Measurements from ENCODE around the gene UNC5A.

The UNC5A gene

GRCh38 chr5:176921714-176922113, 111.4 kb downstream of the UNC5A start:
- Histone ChIP-seq H3K27ac (no peak overlapping the region), H3K79me2 (ENCODE audit: insufficient read depth, low read depth) (no peaks in the 10 kb centered on the region), H3K9ac (no peak overlapping the region), H3K4me2 (no peak overlapping the region), H3K4me3 (IDR thresholded peaks at IDR 0.05; ENCODE audit: insufficient read depth, low read depth, low read length) (no peak overlapping the region), H4K20me1 (ENCODE audit: insufficient read depth) (no peaks in the 10 kb centered on the region; the same call in 1 of the 2 replicates), H3K27me3 (ENCODE audit: insufficient read depth, low read depth) (no peaks in the 10 kb centered on the region), H2AFZ (ENCODE audit: low read depth) (no peak overlapping the region), H3K4me1 (ENCODE audit: low read depth, poor library complexity, severe bottlenecking) (peaks cover 20% of the 10 kb centered on the region), H3K36me3 (ENCODE audit: insufficient read depth) (no peaks in the 10 kb centered on the region)
- TF ChIP-seq CTCF (conservative IDR thresholded peaks at IDR 0.05; ENCODE audit: low read depth, low read length): no peak

DNA sequence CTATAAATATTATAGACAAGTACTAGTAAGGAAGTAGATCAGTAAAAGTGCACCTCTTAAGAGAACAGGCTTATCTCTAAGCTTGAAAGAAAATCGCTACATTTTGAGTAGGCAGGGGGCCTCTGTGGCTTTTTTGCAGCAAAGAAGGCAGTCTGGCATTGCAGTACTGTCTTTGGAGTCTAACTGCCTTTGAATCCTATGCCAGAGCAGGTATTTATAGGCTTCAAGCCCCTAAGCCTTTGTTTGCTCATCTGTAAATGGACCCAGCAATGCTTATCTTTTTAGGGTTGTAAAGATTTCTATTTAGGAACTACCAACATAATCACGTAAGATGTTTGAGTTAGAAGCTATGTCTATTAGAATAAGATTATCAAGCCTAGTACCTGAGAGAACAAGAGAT, 112.5 kb downstream of the UNC5A start:
- Histone ChIP-seq H3K27ac (no peak overlapping the region), H3K79me2 (ENCODE audit: insufficient read depth, low read depth) (no peaks in the 10 kb centered on the region), H3K27me3 (ENCODE audit: insufficient read depth, low read depth) (no peaks in the 10 kb centered on the region), H3K9ac (no peak overlapping the region), H2AFZ (ENCODE audit: low read depth) (no peak overlapping the region), H3K4me1 (ENCODE audit: low read depth, poor library complexity, severe bottlenecking) (peaks cover 9% of the 10 kb centered on the region), H4K20me1 (ENCODE audit: insufficient read depth) (no peaks in the 10 kb centered on the region), H3K4me3 (IDR thresholded peaks at IDR 0.05; ENCODE audit: insufficient read depth, low read depth, low read length) (no peak overlapping the region), H3K36me3 (ENCODE audit: insufficient read depth) (no peaks in the 10 kb centered on the region), H3K4me2 (no peak overlapping the region)
- TF ChIP-seq CTCF (conservative IDR thresholded peaks at IDR 0.05; ENCODE audit: low read depth, low read length): no peak

GRCh38 chr5:176927562-176927961, 117.2 kb downstream of the UNC5A start:
- TF ChIP-seq CTCF (conservative IDR thresholded peaks at IDR 0.05; ENCODE audit: low read depth, low read length): no peak
- no peaks in the 10 kb centered on the region for H3K4me1 ChIP-seq (ENCODE audit: low read depth, poor library complexity, severe bottlenecking)
- H3K27ac ChIP-seq: no peak overlapping the region
- H3K4me3 ChIP-seq (IDR thresholded peaks at IDR 0.05; ENCODE audit: insufficient read depth, low read depth, low read length): no peak overlapping the region
- no peaks in the 10 kb centered on the region for H3K36me3 ChIP-seq (ENCODE audit: insufficient read depth)
- no peaks in the 10 kb centered on the region for H3K79me2 ChIP-seq (ENCODE audit: insufficient read depth, low read depth)
- H3K9ac ChIP-seq: no peak overlapping the region
- no peak overlapping the region for H3K4me2 ChIP-seq
- no peak overlapping the region for H2AFZ ChIP-seq (ENCODE audit: low read depth)
- H3K27me3 ChIP-seq (ENCODE audit: insufficient read depth, low read depth): no peaks in the 10 kb centered on the region
- H4K20me1 ChIP-seq (ENCODE audit: insufficient read depth): no peaks in the 10 kb centered on the region

DNA sequence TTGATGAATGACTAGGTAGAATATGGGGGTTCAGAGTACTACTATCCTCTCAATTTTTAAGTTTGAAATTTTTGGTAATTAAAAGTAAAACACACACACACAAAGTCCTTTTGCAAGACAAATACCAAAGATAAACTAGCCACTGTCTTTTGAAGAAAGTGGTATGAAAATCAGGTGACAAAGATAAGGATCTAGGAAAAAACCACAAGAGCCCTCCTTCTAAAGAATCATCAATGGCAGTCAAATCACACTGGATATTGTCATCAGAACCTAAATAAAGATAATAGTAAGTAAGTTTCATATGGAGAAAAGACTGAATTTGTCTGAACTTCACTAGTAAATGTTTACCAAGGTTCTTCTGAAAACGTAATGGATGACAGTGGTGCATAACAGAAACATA, 119.3 kb downstream of the UNC5A start:
- H3K36me3 ChIP-seq (ENCODE audit: insufficient read depth): no peaks in the 10 kb centered on the region
- no peak for TF ChIP-seq CTCF (conservative IDR thresholded peaks at IDR 0.05; ENCODE audit: low read depth, low read length)
- no peaks in the 10 kb centered on the region for H4K20me1 ChIP-seq (ENCODE audit: insufficient read depth)
- H3K4me1 ChIP-seq (ENCODE audit: low read depth, poor library complexity, severe bottlenecking): no peaks in the 10 kb centered on the region
- no peak overlapping the region for H3K4me2 ChIP-seq
- no peak overlapping the region for H3K4me3 ChIP-seq (IDR thresholded peaks at IDR 0.05; ENCODE audit: insufficient read depth, low read depth, low read length)
- H3K9ac ChIP-seq: no peak overlapping the region
- no peaks in the 10 kb centered on the region for H3K27me3 ChIP-seq (ENCODE audit: insufficient read depth, low read depth)
- H3K27ac ChIP-seq: no peak overlapping the region
- no peak overlapping the region for H2AFZ ChIP-seq (ENCODE audit: low read depth)
- H3K79me2 ChIP-seq (ENCODE audit: insufficient read depth, low read depth): no peaks in the 10 kb centered on the region

Measured in KMS-11 (cell line).